ENCODE measurements around the gene AP2A1. TPM values are rescaled to one million over a fixed set of nuclear protein-coding genes. Genes with fewer than 3 reads are reported as not detected.

Gene AP2A1
- total and polyA plus RNA-seq, 4 donors = 31.5 to 87.2 (median 54.4) TPM

DNA sequence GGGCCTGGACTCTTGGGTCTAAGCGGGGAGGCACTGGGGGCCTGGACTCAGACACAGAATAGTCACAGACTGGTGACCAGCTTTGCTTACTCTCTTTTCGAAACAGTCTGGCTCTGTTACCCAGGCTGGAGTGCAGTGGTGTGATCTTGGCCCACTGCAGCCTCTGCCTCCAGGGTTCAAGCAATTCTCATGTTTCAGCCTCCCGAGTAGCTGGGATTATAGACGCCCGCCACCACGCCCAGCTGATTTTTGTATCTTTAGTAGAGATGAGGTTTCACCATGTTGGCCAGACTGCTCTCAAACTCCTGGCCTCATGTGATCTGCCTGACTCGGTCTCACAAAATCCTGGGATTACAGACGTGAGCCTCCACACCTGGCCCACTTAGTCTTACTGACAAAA is 62.4 kb downstream of the AP2A1 start:
- Histone ChIP-seq H3K27me3 (ENCODE audit: control insufficient read depth in 3 of 3, insufficient read depth in 3 of 3, low read length in 2 of 3) (no peaks in the 10 kb centered on the region), H3K36me3 (ENCODE audit: control insufficient read depth in 4 of 4, insufficient read depth in 4 of 4, low read length in 4 of 4) (peaks cover 4 to 50% (median 30%) of the 10 kb centered on the region in 4 donors), H3K9ac (ENCODE audit: insufficient read depth in 1 of 2, low read length in 2 of 2) (no peak overlapping the region), H3K9me3 (ENCODE audit: control insufficient read depth in 4 of 4, insufficient read depth in 3 of 4, low read length in 3 of 4) (no peaks in the 10 kb centered on the region), H3K4me3 (no peak overlapping the region), H3K27ac (ENCODE audit: low read depth in 1 of 2, low read length in 1 of 2) (no peak overlapping the region), H3K4me1 (ENCODE audit: control insufficient read depth in 5 of 5, insufficient read depth in 5 of 5, low read length in 5 of 5) (no peaks in the 10 kb centered on the region)
- WGBS, 2 donors = 95 to 96% methylated on average over 8 of the region's 8 CpGs
- TF ChIP-seq, protein P1, sequence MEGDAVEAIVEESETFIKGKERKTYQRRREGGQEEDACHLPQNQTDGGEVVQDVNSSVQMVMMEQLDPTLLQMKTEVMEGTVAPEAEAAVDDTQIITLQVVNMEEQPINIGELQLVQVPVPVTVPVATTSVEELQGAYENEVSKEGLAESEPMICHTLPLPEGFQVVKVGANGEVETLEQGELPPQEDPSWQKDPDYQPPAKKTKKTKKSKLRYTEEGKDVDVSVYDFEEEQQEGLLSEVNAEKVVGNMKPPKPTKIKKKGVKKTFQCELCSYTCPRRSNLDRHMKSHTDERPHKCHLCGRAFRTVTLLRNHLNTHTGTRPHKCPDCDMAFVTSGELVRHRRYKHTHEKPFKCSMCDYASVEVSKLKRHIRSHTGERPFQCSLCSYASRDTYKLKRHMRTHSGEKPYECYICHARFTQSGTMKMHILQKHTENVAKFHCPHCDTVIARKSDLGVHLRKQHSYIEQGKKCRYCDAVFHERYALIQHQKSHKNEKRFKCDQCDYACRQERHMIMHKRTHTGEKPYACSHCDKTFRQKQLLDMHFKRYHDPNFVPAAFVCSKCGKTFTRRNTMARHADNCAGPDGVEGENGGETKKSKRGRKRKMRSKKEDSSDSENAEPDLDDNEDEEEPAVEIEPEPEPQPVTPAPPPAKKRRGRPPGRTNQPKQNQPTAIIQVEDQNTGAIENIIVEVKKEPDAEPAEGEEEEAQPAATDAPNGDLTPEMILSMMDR (IDR thresholded peaks at IDR 0.05; ENCODE audit: control extremely low read depth, extremely low read depth) = no peak
- ATAC-seq (ENCODE audit: insufficient read depth, low FRiP score) (no peak), DNase-seq (no peak)

DNA sequence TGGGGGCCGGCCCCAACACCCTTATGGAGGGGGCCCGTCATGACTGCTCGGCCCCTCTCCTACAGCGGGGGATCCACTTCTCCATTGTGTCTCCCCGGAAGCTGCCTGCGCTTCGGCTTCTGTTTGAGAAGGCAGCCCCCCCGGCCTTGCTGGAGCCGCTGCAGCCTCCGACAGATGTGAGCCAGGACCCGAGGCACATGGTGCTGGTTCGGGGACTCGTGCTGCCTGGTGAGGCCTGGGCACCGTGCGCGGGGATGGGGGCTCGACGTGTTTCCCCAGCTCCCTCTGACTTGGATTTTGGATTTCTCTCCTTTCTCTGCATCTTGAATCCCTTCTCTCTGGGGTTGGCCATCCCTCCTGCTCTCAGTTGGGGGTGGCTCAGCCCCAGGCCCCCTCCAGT is 62.9 kb downstream of the AP2A1 start:
- no peaks in the 10 kb centered on the region for H3K27me3 ChIP-seq (ENCODE audit: control insufficient read depth in 3 of 3, insufficient read depth in 3 of 3, low read length in 2 of 3)
- no peaks in the 10 kb centered on the region for H3K4me1 ChIP-seq (ENCODE audit: control insufficient read depth in 5 of 5, insufficient read depth in 5 of 5, low read length in 5 of 5)
- H3K4me3 ChIP-seq = no peak overlapping the region
- H3K27ac ChIP-seq (ENCODE audit: low read depth in 1 of 2, low read length in 1 of 2) = no peak overlapping the region
- ATAC-seq (ENCODE audit: insufficient read depth, low FRiP score) (no peak), DNase-seq (no peak)
- H3K36me3 ChIP-seq (ENCODE audit: control insufficient read depth in 4 of 4, insufficient read depth in 4 of 4, low read length in 4 of 4) = peaks cover 7 to 55% (median 34%) of the 10 kb centered on the region in 4 donors
- TF ChIP-seq, protein P1 (IDR thresholded peaks at IDR 0.05; ENCODE audit: control extremely low read depth, extremely low read depth) = no peak
- H3K9me3 ChIP-seq (ENCODE audit: control insufficient read depth in 4 of 4, insufficient read depth in 3 of 4, low read length in 3 of 4) = no peaks in the 10 kb centered on the region
- 96 to 98% methylated on average over 18 of the region's 18 CpGs for WGBS, 2 donors
- H3K9ac ChIP-seq (ENCODE audit: insufficient read depth in 1 of 2, low read length in 2 of 2) = no peak overlapping the region

DNA sequence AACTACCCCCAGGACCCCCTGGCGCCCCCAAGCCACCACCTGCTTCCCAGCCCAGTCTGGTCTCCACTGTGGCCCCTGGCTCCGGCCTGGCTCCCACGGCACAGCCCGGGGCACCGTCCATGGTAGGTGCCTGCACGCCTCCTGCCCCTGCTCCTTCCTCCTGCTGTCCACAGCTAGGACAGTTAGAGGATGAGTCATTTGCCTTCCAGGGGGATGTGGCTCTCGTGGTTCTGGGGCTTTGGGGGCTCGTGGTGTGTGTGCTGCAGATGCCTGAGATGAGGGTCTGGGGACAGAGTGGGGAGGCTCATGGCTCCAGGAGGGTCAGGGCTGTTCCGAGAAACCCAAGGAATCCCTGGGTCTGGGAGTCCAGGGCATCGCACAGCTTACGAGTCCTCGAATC is 64.0 kb downstream of the AP2A1 start:
- 58 to 87% methylated on average over 11 to 12 of the region's 12 CpGs for WGBS, 2 donors
- no peak overlapping the region for H3K9ac ChIP-seq (ENCODE audit: insufficient read depth in 1 of 2, low read length in 2 of 2)
- H3K27ac ChIP-seq (ENCODE audit: low read depth in 1 of 2, low read length in 1 of 2) = no peak overlapping the region
- peaks cover 7 to 64% (median 40%) of the 10 kb centered on the region in 4 donors for H3K36me3 ChIP-seq (ENCODE audit: control insufficient read depth in 4 of 4, insufficient read depth in 4 of 4, low read length in 4 of 4)
- no peak overlapping the region for H3K4me3 ChIP-seq
- H3K4me1 ChIP-seq (ENCODE audit: control insufficient read depth in 5 of 5, insufficient read depth in 5 of 5, low read length in 5 of 5) = no peaks in the 10 kb centered on the region
- no peaks in the 10 kb centered on the region for H3K27me3 ChIP-seq (ENCODE audit: control insufficient read depth in 3 of 3, insufficient read depth in 3 of 3, low read length in 2 of 3)
- ATAC-seq (ENCODE audit: insufficient read depth, low FRiP score) (no peak), DNase-seq (no peak)
- TF ChIP-seq, protein P1 (IDR thresholded peaks at IDR 0.05; ENCODE audit: control extremely low read depth, extremely low read depth) = no peak
- no peaks in the 10 kb centered on the region for H3K9me3 ChIP-seq (ENCODE audit: control insufficient read depth in 4 of 4, insufficient read depth in 3 of 4, low read length in 3 of 4)

DNA sequence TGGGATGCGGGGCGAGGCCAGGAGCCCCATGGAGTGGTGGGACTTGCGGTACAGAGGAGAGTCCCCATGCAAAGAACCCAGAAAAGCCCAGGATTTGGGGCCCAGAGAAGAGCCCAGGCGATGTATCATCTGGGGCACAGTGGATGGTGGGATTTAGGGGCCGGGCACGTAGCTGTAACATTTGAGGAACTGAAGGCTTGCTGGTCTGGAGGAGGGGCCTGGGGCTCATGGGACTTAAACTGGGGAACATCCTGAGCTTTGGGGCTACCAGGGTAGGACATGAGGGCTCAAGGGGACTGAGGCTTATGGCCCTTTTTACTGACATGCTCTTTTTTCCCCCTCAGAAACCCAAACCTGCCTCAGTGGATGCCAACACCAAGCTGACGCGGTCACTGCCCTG is 64.8 kb downstream of the AP2A1 start:
- TF ChIP-seq, protein P1 (IDR thresholded peaks at IDR 0.05; ENCODE audit: control extremely low read depth, extremely low read depth) = no peak
- ATAC-seq (ENCODE audit: insufficient read depth, low FRiP score) (no peak), DNase-seq (no peak)
- H3K27ac ChIP-seq (ENCODE audit: low read depth in 1 of 2, low read length in 1 of 2) = no peak overlapping the region
- no peak overlapping the region for H3K9ac ChIP-seq (ENCODE audit: insufficient read depth in 1 of 2, low read length in 2 of 2)
- H3K9me3 ChIP-seq (ENCODE audit: control insufficient read depth in 4 of 4, insufficient read depth in 3 of 4, low read length in 3 of 4) = no peaks in the 10 kb centered on the region
- H3K27me3 ChIP-seq (ENCODE audit: control insufficient read depth in 3 of 3, insufficient read depth in 3 of 3, low read length in 2 of 3) = no peaks in the 10 kb centered on the region
- WGBS, 2 donors = 83 to 92% methylated on average over 8 of the region's 8 CpGs
- no peak overlapping the region for H3K4me3 ChIP-seq
- H3K36me3 ChIP-seq (ENCODE audit: control insufficient read depth in 4 of 4, insufficient read depth in 4 of 4, low read length in 4 of 4) = peaks cover 8 to 72% (median 44%) of the 10 kb centered on the region in 4 donors
- H3K4me1 ChIP-seq (ENCODE audit: control insufficient read depth in 5 of 5, insufficient read depth in 5 of 5, low read length in 5 of 5) = no peaks in the 10 kb centered on the region
